Measurements from ENCODE around the gene LARP7. TPM values are rescaled to one million over a fixed set of nuclear protein-coding genes. Genes with fewer than 3 reads are reported as not detected.

The LARP7 gene
- total RNA-seq, 1 donor from 2014 or later = 33.9 TPM

GRCh38 chr4:112704322-112704721 lies 67.4 kb downstream of the LARP7 start:
- Histone ChIP-seq H3K27me3 (ENCODE audit: insufficient read depth, low read length) (peaks cover 25% of the 10 kb centered on the region), H3K4me3 (ENCODE audit: insufficient read depth, low read depth, low read length) (no peak overlapping the region), H3K79me2 (ENCODE audit: insufficient read depth, low read length) (no peaks in the 10 kb centered on the region), H3K9ac (ENCODE audit: low read length) (no peak overlapping the region), H3K4me1 (ENCODE audit: insufficient read depth, low read length) (peaks cover 8% of the 10 kb centered on the region), H3K27ac (ENCODE audit: low read depth, low read length) (no peak overlapping the region), H2AFZ (ENCODE audit: low read depth, low read length) (no peak overlapping the region), H4K20me1 (ENCODE audit: insufficient read depth, low read length) (no peaks in the 10 kb centered on the region), H3K36me3 (ENCODE audit: insufficient read depth, low read length) (no peaks in the 10 kb centered on the region), H3K4me2 (ENCODE audit: low read length) (no peak overlapping the region), H3K9me3 (ENCODE audit: insufficient read depth, low read depth, low read length) (no peaks in the 10 kb centered on the region)
- DNase-seq (ENCODE audit: low read depth) (no peak), FAIRE-seq (no peak)
- TF ChIP-seq CTCF (IDR thresholded peaks at IDR 0.05; ENCODE audit: insufficient read depth, low read depth, low read length) = no peak
- no peak for TF ChIP-seq EZH2 (IDR thresholded peaks at IDR 0.05; ENCODE audit: insufficient read depth, low read length)
- H3K27ac Mint-ChIP-seq (ENCODE audit: unreplicated experiment) = peak overlapping the region; percentile 30
- H3K9me3 Mint-ChIP-seq (ENCODE audit: unreplicated experiment) = no peaks in the 10 kb centered on the region
- H3K36me3 Mint-ChIP-seq (ENCODE audit: low read depth, unreplicated experiment) = no peaks in the 10 kb centered on the region
- H3K27me3 Mint-ChIP-seq (ENCODE audit: low read depth, unreplicated experiment) = peaks cover 15% of the 10 kb centered on the region
- H3K4me3 Mint-ChIP-seq (ENCODE audit: unreplicated experiment) = no peak overlapping the region
- H3K4me1 Mint-ChIP-seq (ENCODE audit: low read depth, unreplicated experiment) = peaks cover 11% of the 10 kb centered on the region

GRCh38 chr4:112704991-112705845 lies 68.3 kb downstream of the LARP7 start:
- H3K4me1 Mint-ChIP-seq (ENCODE audit: low read depth, unreplicated experiment) = peaks cover 11% of the 10 kb centered on the region
- H3K27ac ChIP-seq (ENCODE audit: low read depth, low read length) = no peak overlapping the region
- FAIRE-seq (no peak), DNase-seq (ENCODE audit: low read depth) (peak; percentile 58)
- H4K20me1 ChIP-seq (ENCODE audit: insufficient read depth, low read length) = no peaks in the 10 kb centered on the region
- H3K27ac Mint-ChIP-seq (ENCODE audit: unreplicated experiment) = no peak overlapping the region
- TF ChIP-seq EZH2 (IDR thresholded peaks at IDR 0.05; ENCODE audit: insufficient read depth, low read length) = no peak
- TF ChIP-seq CTCF (IDR thresholded peaks at IDR 0.05; ENCODE audit: insufficient read depth, low read depth, low read length) = no peak
- H3K9me3 Mint-ChIP-seq (ENCODE audit: unreplicated experiment) = no peaks in the 10 kb centered on the region
- H3K36me3 Mint-ChIP-seq (ENCODE audit: low read depth, unreplicated experiment) = no peaks in the 10 kb centered on the region
- H3K9me3 ChIP-seq (ENCODE audit: insufficient read depth, low read depth, low read length) = no peaks in the 10 kb centered on the region
- H2AFZ ChIP-seq (ENCODE audit: low read depth, low read length) = peak overlapping the region; percentile 60
- no peaks in the 10 kb centered on the region for H3K79me2 ChIP-seq (ENCODE audit: insufficient read depth, low read length)
- H3K4me3 Mint-ChIP-seq (ENCODE audit: unreplicated experiment) = peak overlapping the region; percentile 85
- no peaks in the 10 kb centered on the region for H3K36me3 ChIP-seq (ENCODE audit: insufficient read depth, low read length)
- H3K27me3 ChIP-seq (ENCODE audit: insufficient read depth, low read length) = peaks cover 25% of the 10 kb centered on the region
- H3K9ac ChIP-seq (ENCODE audit: low read length) = no peak overlapping the region
- H3K4me3 ChIP-seq (ENCODE audit: insufficient read depth, low read depth, low read length) = peak overlapping the region; percentile 37
- H3K4me2 ChIP-seq (ENCODE audit: low read length) = peak overlapping the region; percentile 80
- H3K4me1 ChIP-seq (ENCODE audit: insufficient read depth, low read length) = peaks cover 8% of the 10 kb centered on the region
- peaks cover 15% of the 10 kb centered on the region for H3K27me3 Mint-ChIP-seq (ENCODE audit: low read depth, unreplicated experiment)

Measured in astrocyte (in vitro differentiated cells and primary cell).